ENCODE measurements around the gene OMA1. TPM values are rescaled to one million over a fixed set of nuclear protein-coding genes. Genes with fewer than 3 reads are reported as not detected.

The OMA1 gene
- total RNA-seq, 1 donor from 2014 or later = 17.7 TPM

DNA sequence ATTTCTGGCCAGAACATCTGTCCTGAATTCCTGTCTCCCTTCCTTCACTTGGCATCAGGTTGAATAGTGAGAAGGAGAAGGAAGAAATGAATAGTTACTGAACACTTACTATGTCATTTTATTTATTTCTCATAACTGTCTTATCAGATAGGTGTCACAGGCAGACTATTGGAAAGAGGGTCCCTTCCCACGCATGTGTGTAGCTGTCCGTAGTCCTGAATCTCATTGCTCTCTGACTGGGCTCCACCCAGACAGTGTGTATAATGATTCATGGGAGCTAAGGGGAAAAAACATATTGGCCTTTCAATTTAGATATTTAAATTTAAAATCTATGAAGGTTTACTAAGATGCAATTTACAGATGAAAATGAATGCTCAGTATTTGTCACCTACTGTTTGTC lies 86.1 kb downstream of the OMA1 start:
- no peak overlapping the region for H3K4me3 Mint-ChIP-seq
- no peak overlapping the region for H3K27ac Mint-ChIP-seq
- peaks cover 15% of the 10 kb centered on the region for H3K27me3 Mint-ChIP-seq (ENCODE audit: low read depth)
- no peak for DNase-seq (ENCODE audit: low spot score in 2 of 2, unreplicated experiment in 2 of 2)
- TF ChIP-seq, protein P1, sequence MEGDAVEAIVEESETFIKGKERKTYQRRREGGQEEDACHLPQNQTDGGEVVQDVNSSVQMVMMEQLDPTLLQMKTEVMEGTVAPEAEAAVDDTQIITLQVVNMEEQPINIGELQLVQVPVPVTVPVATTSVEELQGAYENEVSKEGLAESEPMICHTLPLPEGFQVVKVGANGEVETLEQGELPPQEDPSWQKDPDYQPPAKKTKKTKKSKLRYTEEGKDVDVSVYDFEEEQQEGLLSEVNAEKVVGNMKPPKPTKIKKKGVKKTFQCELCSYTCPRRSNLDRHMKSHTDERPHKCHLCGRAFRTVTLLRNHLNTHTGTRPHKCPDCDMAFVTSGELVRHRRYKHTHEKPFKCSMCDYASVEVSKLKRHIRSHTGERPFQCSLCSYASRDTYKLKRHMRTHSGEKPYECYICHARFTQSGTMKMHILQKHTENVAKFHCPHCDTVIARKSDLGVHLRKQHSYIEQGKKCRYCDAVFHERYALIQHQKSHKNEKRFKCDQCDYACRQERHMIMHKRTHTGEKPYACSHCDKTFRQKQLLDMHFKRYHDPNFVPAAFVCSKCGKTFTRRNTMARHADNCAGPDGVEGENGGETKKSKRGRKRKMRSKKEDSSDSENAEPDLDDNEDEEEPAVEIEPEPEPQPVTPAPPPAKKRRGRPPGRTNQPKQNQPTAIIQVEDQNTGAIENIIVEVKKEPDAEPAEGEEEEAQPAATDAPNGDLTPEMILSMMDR (IDR thresholded peaks at IDR 0.05; ENCODE audit: unreplicated experiment) = no peak
- H3K4me1 Mint-ChIP-seq = no peaks in the 10 kb centered on the region
- peaks cover 7% of the 10 kb centered on the region for H3K9me3 Mint-ChIP-seq
- no peaks in the 10 kb centered on the region for H3K36me3 Mint-ChIP-seq

DNA sequence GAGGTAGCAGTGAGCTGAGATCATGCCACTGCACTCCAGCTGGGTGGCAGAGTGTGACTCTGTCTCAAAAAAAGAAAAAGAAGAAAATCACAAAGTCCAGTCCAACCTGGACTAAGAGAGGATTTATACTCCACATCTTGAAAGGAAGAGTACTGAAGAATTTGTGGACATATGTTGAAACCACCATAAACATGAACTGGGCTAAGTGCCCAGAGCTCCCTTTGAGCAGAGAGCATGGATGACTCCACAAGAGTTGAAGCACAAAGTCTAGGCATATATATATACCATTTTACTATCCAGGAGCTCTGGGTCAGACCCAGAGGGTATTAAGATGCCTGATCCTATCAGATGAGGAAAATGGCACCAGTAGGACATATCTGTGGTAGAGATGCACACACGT lies 86.6 kb downstream of the OMA1 start:
- peaks cover 11% of the 10 kb centered on the region for H3K27me3 Mint-ChIP-seq (ENCODE audit: low read depth)

DNA sequence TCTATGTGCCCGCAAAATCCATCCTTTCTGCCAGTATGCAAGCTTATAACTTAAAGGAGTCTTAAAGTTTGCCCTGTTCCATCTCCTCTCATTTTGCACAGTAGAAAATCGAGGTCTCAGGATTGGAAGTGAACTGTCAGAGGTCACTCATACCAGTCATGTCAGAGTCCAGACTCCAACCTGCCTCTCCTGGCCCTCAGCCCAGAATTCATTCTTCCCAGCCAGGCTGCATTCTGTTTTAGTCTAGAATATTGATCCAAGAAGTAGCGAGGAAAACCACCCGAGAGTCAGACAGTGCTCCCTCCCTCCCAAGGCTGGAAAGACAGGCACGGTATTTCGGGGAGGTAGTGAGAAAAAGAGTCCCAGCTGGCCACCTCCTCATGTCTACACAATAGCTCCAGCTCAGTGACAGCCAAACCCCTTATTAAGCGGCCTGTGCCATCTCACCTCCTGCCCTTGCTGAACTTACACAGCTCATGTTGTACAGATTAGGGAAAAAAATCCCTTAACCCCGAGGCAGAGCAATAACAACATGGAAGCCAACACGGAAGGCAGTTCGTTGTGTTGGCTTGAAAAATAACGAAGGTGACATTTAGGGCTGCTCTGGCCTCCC lies 89.4 kb downstream of the OMA1 start:
- no peaks in the 10 kb centered on the region for H3K36me3 Mint-ChIP-seq
- peaks cover 10% of the 10 kb centered on the region for H3K27me3 Mint-ChIP-seq (ENCODE audit: low read depth)
- DNase-seq (ENCODE audit: low spot score in 2 of 2, unreplicated experiment in 2 of 2) = no peak
- no peak overlapping the region for H3K27ac Mint-ChIP-seq
- TF ChIP-seq, protein P1 (IDR thresholded peaks at IDR 0.05; ENCODE audit: unreplicated experiment) = no peak
- H3K4me3 Mint-ChIP-seq = no peak overlapping the region
- peaks cover 7% of the 10 kb centered on the region for H3K9me3 Mint-ChIP-seq
- H3K4me1 Mint-ChIP-seq = peaks cover 2% of the 10 kb centered on the region

More for the DNA sequence above, 86.6 kb downstream of the OMA1 start:
- DNase-seq (ENCODE audit: low spot score in 2 of 2, unreplicated experiment in 2 of 2) = no peak
- H3K4me1 Mint-ChIP-seq = no peaks in the 10 kb centered on the region
- no peak overlapping the region for H3K4me3 Mint-ChIP-seq
- H3K36me3 Mint-ChIP-seq = no peaks in the 10 kb centered on the region
- peaks cover 7% of the 10 kb centered on the region for H3K9me3 Mint-ChIP-seq
- TF ChIP-seq, protein P1 (IDR thresholded peaks at IDR 0.05; ENCODE audit: unreplicated experiment) = no peak
- no peak overlapping the region for H3K27ac Mint-ChIP-seq

DNA sequence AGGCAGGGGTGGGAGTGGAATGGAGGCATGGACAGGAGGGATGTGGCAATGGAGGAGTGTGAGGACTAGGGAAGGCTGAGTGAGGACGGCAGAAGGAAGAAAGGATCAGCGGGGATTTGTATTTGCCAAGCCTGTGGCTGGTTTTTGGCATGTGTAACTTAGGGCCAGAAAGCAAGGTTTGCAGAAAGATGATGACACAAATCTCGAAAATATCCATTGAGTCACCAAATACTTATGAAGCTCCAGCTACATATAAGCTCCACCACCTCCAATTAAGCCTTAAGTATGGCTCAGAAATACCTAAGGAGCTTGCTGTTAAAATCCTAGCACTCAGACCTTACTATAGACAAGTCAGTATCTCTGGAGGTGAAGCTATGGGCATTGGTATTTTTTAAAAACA lies 90.1 kb downstream of the OMA1 start:
- Mint-ChIP-seq H3K4me3 (no peak overlapping the region), H3K27me3 (ENCODE audit: low read depth) (peaks cover 8% of the 10 kb centered on the region), H3K9me3 (peaks cover 7% of the 10 kb centered on the region), H3K27ac (no peak overlapping the region), H3K4me1 (peaks cover 2% of the 10 kb centered on the region), H3K36me3 (no peaks in the 10 kb centered on the region)
- TF ChIP-seq, protein P1 (IDR thresholded peaks at IDR 0.05; ENCODE audit: unreplicated experiment) = no peak
- no peak for DNase-seq (ENCODE audit: low spot score in 2 of 2, unreplicated experiment in 2 of 2)

DNA sequence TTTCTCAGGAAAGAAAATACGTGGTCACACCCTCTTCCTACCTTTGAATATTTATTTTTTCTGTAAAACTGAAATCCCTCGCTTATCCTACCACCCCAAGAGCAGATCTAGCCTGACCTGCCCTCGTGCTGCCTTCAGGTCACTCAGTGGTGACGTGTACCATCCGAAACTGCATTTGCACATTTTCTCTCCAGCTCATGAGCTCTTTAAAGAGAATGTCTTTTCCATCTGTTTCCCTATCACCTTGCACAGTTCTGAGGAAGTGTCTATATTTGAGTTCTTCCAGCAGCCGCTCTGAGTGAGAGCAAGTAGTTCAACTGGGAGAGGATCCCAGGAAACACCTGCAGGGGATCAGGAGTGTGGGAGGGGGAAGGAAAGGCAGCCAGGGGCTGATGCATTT lies 91.7 kb downstream of the OMA1 start:
- TF ChIP-seq, protein P1 (IDR thresholded peaks at IDR 0.05; ENCODE audit: unreplicated experiment) = no peak
- no peak overlapping the region for H3K4me3 Mint-ChIP-seq
- peaks cover 5% of the 10 kb centered on the region for H3K27me3 Mint-ChIP-seq (ENCODE audit: low read depth)
- H3K4me1 Mint-ChIP-seq = peaks cover 2% of the 10 kb centered on the region
- H3K27ac Mint-ChIP-seq = no peak overlapping the region
- DNase-seq (ENCODE audit: low spot score in 2 of 2, unreplicated experiment in 2 of 2) = no peak
- H3K36me3 Mint-ChIP-seq = no peaks in the 10 kb centered on the region
- H3K9me3 Mint-ChIP-seq = peaks cover 7% of the 10 kb centered on the region

DNA sequence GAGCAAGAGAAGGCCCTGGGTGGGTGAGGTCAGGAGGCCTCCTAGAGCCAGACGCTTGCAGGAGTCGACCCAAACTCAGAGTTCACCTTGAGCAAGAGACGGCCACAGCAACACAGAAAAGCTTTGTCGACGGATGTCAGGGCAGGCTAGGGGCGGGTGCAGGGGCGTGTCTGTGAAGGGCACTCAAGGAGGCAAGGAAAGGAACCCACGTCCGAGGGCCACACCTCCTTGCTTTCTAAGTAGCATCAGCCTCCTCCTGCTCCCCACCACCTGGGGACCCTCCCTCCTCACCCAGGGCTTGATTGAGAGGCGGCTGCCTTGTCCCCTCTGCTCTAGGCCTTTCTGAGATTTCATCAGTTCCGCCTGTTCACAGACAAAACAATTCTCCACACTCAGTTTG lies 92.1 kb downstream of the OMA1 start:
- Mint-ChIP-seq H3K4me1 (peaks cover 2% of the 10 kb centered on the region), H3K4me3 (no peak overlapping the region), H3K9me3 (peaks cover 7% of the 10 kb centered on the region), H3K27ac (no peak overlapping the region), H3K27me3 (ENCODE audit: low read depth) (peaks cover 5% of the 10 kb centered on the region), H3K36me3 (no peaks in the 10 kb centered on the region)
- DNase-seq (ENCODE audit: low spot score in 2 of 2, unreplicated experiment in 2 of 2) = no peak
- TF ChIP-seq, protein P1 (IDR thresholded peaks at IDR 0.05; ENCODE audit: unreplicated experiment) = no peak
